GM20000 (cell line): Measurements from ENCODE around the gene BMPR1A.

Source experiments
- DNase-seq: peaks from one replicate; pipeline ENCODE4 v3.0.0; 2012; ENCODE audit warnings: low spot score
- TF ChIP-seq, protein P1 (sequence below): IDR thresholded peaks from 2 replicates; pipeline ENCODE4 v1.5.1; 2012; ENCODE audit warnings: mild to moderate bottlenecking, control low read depth; ENCODE audit errors: extremely low read depth, missing control alignments

The BMPR1A gene

GRCh38 chr10:86755454-86755739, 1.0 kb upstream of the BMPR1A start:
- no peak for DNase-seq
- TF ChIP-seq, protein P1, sequence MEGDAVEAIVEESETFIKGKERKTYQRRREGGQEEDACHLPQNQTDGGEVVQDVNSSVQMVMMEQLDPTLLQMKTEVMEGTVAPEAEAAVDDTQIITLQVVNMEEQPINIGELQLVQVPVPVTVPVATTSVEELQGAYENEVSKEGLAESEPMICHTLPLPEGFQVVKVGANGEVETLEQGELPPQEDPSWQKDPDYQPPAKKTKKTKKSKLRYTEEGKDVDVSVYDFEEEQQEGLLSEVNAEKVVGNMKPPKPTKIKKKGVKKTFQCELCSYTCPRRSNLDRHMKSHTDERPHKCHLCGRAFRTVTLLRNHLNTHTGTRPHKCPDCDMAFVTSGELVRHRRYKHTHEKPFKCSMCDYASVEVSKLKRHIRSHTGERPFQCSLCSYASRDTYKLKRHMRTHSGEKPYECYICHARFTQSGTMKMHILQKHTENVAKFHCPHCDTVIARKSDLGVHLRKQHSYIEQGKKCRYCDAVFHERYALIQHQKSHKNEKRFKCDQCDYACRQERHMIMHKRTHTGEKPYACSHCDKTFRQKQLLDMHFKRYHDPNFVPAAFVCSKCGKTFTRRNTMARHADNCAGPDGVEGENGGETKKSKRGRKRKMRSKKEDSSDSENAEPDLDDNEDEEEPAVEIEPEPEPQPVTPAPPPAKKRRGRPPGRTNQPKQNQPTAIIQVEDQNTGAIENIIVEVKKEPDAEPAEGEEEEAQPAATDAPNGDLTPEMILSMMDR, result no peak

DNA sequence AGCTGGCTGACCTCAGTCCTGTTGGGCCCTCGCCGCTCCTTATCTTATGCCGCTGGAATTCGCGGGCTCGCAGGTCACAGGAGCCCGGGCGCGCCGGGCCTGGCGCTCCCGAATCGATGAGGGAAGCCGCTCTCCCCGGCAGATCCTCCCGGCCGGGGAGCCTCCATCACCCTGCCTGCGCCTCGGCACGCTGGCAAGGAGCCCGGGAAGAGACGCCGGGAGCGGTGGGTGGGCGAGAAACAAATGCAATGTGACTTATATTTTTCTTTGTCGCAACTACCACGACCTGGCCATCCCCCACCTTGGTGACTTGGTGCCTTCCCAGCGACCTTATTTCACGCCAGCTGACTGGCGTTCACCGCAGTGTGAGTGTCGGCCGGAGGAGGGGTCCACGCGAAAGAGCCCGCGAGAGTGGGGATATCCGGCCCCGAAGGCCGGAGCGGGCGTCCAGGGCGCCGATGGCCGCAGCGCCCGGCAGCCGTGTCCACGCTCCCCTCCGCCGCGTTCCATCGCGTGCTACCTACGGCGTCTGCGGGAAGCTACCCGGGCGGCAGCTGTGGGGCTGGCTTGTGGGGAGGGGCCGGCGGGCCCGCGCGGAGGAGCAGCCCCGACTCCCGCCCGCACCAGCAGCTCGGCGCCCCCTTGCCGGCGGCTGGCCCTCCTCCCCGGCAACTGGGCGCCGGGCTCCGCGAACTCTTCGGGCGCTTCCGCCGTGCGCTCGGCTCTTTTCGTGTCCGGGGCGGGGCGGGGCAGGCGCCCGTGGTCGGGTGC, 494 bp upstream of the BMPR1A start:
- peak; percentile 98 for DNase-seq
- TF ChIP-seq, protein P1, result no peak

DNA sequence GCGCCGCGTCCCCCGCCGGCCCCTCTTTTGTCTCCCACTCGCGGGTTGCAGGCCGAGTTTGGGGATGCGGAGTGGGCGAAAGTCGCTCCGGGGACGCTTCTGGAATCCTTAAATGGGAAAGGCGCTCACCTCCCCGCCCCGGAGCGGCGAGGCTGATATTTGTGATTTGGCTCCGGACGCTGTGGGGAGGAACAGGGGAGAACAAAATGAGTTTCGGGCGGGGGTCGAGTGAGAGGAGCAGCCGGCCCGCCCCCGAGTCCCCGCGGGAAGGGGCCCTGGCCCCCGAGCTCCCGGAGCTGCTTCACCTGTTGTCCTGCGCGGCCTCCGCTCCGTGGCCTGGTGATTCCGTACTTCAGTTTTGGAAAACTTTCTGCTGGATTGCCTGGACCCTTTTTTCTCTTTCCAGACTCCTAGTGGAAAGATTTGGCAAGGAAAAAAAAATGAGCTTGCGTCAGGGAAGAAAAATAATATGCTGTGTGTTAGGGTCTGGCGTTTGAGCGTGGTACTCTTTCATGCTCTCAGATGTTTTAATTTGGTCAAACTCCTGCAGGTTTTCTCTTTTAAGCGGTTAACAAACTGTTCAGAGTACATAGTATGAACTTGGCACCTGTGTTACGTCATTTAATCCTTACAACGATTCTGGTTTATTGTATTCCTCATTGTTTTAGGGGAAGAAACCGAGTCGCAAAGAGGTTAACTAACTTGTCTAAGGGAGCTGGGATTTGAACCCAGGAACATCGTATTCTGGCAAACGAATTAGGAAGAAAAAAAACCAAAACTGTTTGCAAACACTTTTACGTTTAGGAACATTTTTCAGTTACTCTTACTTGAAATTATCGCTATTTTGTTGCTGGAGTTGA, 924 bp downstream of the BMPR1A start:
- TF ChIP-seq, protein P1, result no peak
- no peak for DNase-seq

GRCh38 chr10:86758189-86759072, 2.0 kb downstream of the BMPR1A start:
- TF ChIP-seq, protein P1, result no peak
- DNase-seq, result no peak

- TF ChIP-seq, protein P1, result no peak
- DNase-seq, result no peak
These were observed 2.8 kb downstream of the BMPR1A start for GRCh38 chr10:86759073-86759672.

DNA sequence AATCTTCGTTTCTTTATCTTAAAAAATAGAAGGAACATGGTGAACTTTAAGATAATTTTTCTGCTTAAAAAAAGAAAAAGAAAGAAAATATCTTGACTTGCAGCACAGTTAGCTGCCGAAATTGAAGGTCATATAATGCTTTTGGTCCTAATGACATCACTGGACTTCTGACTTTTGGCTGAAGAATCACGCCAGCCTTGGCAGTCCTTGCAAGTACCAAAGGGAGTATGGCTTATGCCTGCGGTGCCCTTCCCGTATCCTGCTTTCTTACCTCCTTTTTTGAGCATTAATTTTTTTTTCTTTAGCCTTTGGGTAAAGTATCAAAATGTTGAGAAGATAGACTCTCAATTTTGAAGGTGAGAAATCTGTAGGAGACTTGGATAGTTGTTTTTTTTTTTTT, 7.0 kb downstream of the BMPR1A start:
- no peak for DNase-seq
- TF ChIP-seq, protein P1, result no peak
